Measurements from ENCODE around the gene PTPRH.

The PTPRH gene

GRCh38 chr19:55253842-55254624 is 44.7 kb upstream of the PTPRH start:
- Histone ChIP-seq H3K27ac (no peak overlapping the region), H3K9ac (ENCODE audit: insufficient read length) (no peak overlapping the region), H3K4me3 (no peak overlapping the region), H3K36me3 (ENCODE audit: insufficient read depth, low read length) (no peaks in the 10 kb centered on the region; the same call in 1 of the 2 replicates), H3K9me3 (ENCODE audit: low read depth, low read length) (no peaks in the 10 kb centered on the region)
- DNase-seq (ENCODE audit: low read depth, low spot score): no peak
- TF ChIP-seq POLR2AphosphoS5 (IDR thresholded peaks at IDR 0.05; ENCODE audit: borderline replicate concordance, low read depth, low read length) (no peak), FOXP2 (optimal IDR thresholded peaks at IDR 0.05; ENCODE audit: control extremely low read depth, extremely low read length, insufficient read depth) (no peak), EZH2 (IDR thresholded peaks at IDR 0.05) (no peak)

- Histone ChIP-seq H3K9ac (ENCODE audit: insufficient read length) (no peak overlapping the region), H3K4me3 (no peak overlapping the region), H3K36me3 (ENCODE audit: insufficient read depth, low read length) (no peaks in the 10 kb centered on the region; the same call in 1 of the 2 replicates), H3K27ac (no peak overlapping the region), H3K9me3 (ENCODE audit: low read depth, low read length) (no peaks in the 10 kb centered on the region)
- TF ChIP-seq EZH2 (IDR thresholded peaks at IDR 0.05): no peak
- no peak for TF ChIP-seq POLR2AphosphoS5 (IDR thresholded peaks at IDR 0.05; ENCODE audit: borderline replicate concordance, low read depth, low read length)
- TF ChIP-seq FOXP2 (optimal IDR thresholded peaks at IDR 0.05; ENCODE audit: control extremely low read depth, extremely low read length, insufficient read depth): no peak
- no peak for DNase-seq (ENCODE audit: low read depth, low spot score)
Observed at GRCh38 chr19:55252760-55253663, 43.7 kb upstream of the PTPRH start.

GRCh38 chr19:55251341-55252081 is 42.2 kb upstream of the PTPRH start:
- DNase-seq (ENCODE audit: low read depth, low spot score): no peak
- no peak for TF ChIP-seq POLR2AphosphoS5 (IDR thresholded peaks at IDR 0.05; ENCODE audit: borderline replicate concordance, low read depth, low read length)
- TF ChIP-seq FOXP2 (optimal IDR thresholded peaks at IDR 0.05; ENCODE audit: control extremely low read depth, extremely low read length, insufficient read depth): no peak
- TF ChIP-seq EZH2 (IDR thresholded peaks at IDR 0.05): no peak
- H3K9me3 ChIP-seq (ENCODE audit: low read depth, low read length): no peaks in the 10 kb centered on the region
- no peak overlapping the region for H3K9ac ChIP-seq (ENCODE audit: insufficient read length)
- H3K36me3 ChIP-seq (ENCODE audit: insufficient read depth, low read length): peaks cover 3% of the 10 kb centered on the region; the same call in 1 of the 2 replicates
- no peak overlapping the region for H3K4me3 ChIP-seq
- H3K27ac ChIP-seq: no peak overlapping the region

- no peak overlapping the region for H3K27ac ChIP-seq
- H3K4me3 ChIP-seq: no peak overlapping the region
- peaks cover 9% of the 10 kb centered on the region; the same call in 1 of the 2 replicates for H3K36me3 ChIP-seq (ENCODE audit: insufficient read depth, low read length)
- no peaks in the 10 kb centered on the region for H3K9me3 ChIP-seq (ENCODE audit: low read depth, low read length)
- no peak for DNase-seq (ENCODE audit: low read depth, low spot score)
- H3K9ac ChIP-seq (ENCODE audit: insufficient read length): no peak overlapping the region
- no peak for TF ChIP-seq POLR2AphosphoS5 (IDR thresholded peaks at IDR 0.05; ENCODE audit: borderline replicate concordance, low read depth, low read length)
- no peak for TF ChIP-seq FOXP2 (optimal IDR thresholded peaks at IDR 0.05; ENCODE audit: control extremely low read depth, extremely low read length, insufficient read depth)
- TF ChIP-seq EZH2 (IDR thresholded peaks at IDR 0.05): no peak
Observed at GRCh38 chr19:55250262-55251036, 41.1 kb upstream of the PTPRH start.

DNA sequence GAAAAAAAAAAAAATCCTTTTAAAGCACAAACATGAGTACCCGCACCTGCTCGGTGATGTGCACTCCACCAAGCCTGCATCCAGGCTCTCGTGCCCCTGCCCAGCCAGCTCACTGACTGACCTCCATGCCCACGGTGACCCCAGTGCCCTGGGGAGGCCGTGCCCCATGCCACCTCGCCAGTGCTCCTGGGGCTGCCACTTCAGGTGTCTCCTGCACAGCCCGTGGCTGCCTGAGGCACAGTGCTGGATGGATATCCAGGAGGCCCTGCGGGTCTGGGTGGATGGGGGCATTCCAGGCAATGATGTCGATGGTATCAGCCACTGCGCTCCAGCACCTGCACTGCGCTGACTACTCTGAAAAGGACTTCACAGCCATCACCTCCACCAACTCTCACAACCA is 40.5 kb upstream of the PTPRH start:
- Histone ChIP-seq H3K4me3 (no peak overlapping the region), H3K9me3 (ENCODE audit: low read depth, low read length) (no peaks in the 10 kb centered on the region), H3K27ac (no peak overlapping the region), H3K36me3 (ENCODE audit: insufficient read depth, low read length) (peaks cover 15% of the 10 kb centered on the region; the same call in 1 of the 2 replicates), H3K9ac (ENCODE audit: insufficient read length) (no peak overlapping the region)
- DNase-seq (ENCODE audit: low read depth, low spot score): no peak
- TF ChIP-seq POLR2AphosphoS5 (IDR thresholded peaks at IDR 0.05; ENCODE audit: borderline replicate concordance, low read depth, low read length) (no peak), EZH2 (IDR thresholded peaks at IDR 0.05) (no peak), FOXP2 (optimal IDR thresholded peaks at IDR 0.05; ENCODE audit: control extremely low read depth, extremely low read length, insufficient read depth) (no peak)

DNA sequence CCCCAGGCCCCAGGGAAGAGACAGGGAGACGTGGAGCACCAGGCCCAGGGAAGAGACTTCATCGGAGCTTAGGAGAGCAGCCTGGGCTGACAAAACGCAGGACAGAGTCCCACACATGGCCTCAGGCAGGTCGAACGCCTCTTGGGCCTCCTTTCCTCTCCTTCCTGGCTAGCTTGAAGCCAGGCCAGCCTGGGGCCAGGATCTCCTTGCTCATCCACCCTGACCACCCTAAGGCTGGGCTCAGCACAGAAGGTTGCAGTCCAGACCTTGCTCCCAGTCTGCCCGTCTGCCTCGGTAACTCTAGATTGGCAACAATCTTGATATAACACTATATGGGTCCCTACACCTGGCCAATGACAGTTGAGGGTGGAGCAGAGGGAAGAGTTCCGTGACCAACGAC is 39.4 kb upstream of the PTPRH start:
- no peak overlapping the region for H3K4me3 ChIP-seq
- DNase-seq (ENCODE audit: low read depth, low spot score): no peak
- no peak overlapping the region for H3K27ac ChIP-seq
- peaks cover 23% of the 10 kb centered on the region; the same call in 1 of the 2 replicates for H3K36me3 ChIP-seq (ENCODE audit: insufficient read depth, low read length)
- TF ChIP-seq EZH2 (IDR thresholded peaks at IDR 0.05): no peak
- TF ChIP-seq POLR2AphosphoS5 (IDR thresholded peaks at IDR 0.05; ENCODE audit: borderline replicate concordance, low read depth, low read length): no peak
- TF ChIP-seq FOXP2 (optimal IDR thresholded peaks at IDR 0.05; ENCODE audit: control extremely low read depth, extremely low read length, insufficient read depth): no peak
- H3K9me3 ChIP-seq (ENCODE audit: low read depth, low read length): no peaks in the 10 kb centered on the region
- no peak overlapping the region for H3K9ac ChIP-seq (ENCODE audit: insufficient read length)

DNA sequence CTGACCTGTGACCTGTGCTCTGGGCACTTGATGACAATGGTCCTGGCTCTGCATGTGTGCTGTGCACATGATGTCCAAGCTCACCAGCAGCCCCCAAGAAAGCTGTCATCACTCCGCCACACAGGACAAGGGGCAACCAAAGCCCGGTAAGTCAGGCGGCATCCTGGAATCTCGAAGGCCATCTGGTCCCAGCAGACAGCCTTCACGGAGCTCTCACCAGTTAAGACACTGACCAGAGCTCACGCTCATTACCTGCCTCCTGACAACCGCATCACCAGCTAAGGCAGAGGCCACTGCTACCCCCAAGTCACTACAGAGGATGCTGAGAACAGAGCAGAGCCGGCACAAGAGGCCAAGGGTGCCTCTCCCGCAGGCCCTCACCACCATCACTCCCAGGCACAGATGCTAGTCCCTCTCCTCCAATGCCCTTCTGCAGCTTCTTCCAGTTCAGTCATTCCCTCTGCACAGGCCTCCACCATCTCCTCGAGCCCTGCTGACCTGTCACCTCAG is 38.9 kb upstream of the PTPRH start:
- Histone ChIP-seq H3K4me3 (no peak overlapping the region), H3K9me3 (ENCODE audit: low read depth, low read length) (no peaks in the 10 kb centered on the region), H3K9ac (ENCODE audit: insufficient read length) (no peak overlapping the region), H3K36me3 (ENCODE audit: insufficient read depth, low read length) (peaks cover 23% of the 10 kb centered on the region; the same call in 1 of the 2 replicates), H3K27ac (no peak overlapping the region)
- no peak for DNase-seq (ENCODE audit: low read depth, low spot score)
- no peak for TF ChIP-seq POLR2AphosphoS5 (IDR thresholded peaks at IDR 0.05; ENCODE audit: borderline replicate concordance, low read depth, low read length)
- TF ChIP-seq EZH2 (IDR thresholded peaks at IDR 0.05): no peak
- no peak for TF ChIP-seq FOXP2 (optimal IDR thresholded peaks at IDR 0.05; ENCODE audit: control extremely low read depth, extremely low read length, insufficient read depth)
